Fibroblast of the conjunctiva (primary cell): Measurements from ENCODE around the gene MLXIPL.
"Not testable (repeated sequence)": the region's sequence is repeated elsewhere in the genome, so short reads cannot be mapped to it uniquely, and the experiment has no call there.

Source experiments
- DNase-seq: peaks from one replicate; pipeline ENCODE4 v3.0.0-alpha.2; 2010; ENCODE audit warnings: low read depth

The MLXIPL gene

DNA sequence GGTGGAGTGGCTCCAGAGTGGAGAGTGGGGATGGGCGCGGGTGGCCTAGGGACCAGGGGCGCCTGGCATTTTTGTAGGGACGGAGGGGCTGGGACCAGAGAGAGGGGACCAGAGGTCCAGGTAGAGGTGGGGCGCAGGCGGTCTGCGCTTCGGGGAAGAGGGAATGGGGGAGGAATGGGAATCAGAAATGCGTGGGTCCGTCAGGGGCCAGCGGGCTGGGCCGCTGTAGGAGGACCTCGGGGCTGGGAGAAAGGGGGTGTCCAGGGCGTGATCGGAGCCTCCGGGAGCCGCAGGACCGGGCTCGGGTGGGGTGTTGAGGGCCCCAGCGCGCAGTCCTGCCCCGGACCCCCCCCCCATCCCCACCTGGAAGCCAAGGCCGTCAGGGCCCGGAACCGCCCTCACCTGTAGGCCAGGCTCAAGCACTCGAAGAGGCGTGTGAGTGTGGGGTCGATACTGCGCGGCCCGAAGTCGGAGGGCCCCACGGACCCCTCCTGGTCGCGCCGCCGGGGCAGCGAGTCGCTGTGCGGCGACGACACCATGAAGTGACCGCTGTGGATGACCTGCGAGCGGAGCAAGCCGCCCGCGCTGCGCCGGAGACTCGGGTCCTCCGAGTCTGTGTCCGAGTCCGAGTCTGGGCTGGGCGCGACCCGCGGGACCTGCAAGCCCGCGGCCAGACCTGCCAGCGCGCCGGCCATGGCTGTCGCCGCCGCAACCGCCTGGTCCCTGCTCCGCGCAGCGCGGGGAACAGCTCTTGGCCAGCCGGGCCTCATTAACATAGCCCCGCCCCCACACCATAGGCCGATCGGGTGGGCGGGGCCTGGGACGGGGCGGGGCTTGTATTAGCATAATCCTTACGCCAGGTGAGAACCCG, at the start of gene MLXIPL:
MLXIPL (minus strand) TSS at position 725 of the 871 bp plus-strand sequence; CDS start at position 695, 30 bp downstream.
- DNase-seq = no peak

GRCh38 chr7:73671857-73672445, 47.6 kb upstream of the MLXIPL start:
- no peak for DNase-seq

DNA sequence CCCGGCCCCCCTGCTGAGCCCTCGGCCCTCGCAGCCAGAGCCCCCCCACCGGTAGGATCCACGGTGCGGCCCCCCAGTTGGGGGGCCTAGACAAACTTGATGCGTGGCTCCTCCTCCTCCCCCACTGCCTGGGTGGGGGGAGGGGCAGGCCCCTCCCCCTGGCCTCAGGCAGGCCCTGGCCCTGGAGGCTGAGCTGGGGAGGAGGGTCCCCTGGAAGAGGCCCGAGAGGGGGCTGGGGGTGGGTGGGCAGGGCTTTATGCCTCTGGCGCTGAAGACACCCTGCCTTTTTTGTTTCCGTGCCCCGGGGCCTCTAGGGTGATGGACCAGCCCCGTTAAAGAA, 47.0 kb upstream of the MLXIPL start:
- no peak for DNase-seq

- DNase-seq = no peak
Measured at GRCh38 chr7:73669858-73670385, 45.6 kb upstream of the MLXIPL start.

DNA sequence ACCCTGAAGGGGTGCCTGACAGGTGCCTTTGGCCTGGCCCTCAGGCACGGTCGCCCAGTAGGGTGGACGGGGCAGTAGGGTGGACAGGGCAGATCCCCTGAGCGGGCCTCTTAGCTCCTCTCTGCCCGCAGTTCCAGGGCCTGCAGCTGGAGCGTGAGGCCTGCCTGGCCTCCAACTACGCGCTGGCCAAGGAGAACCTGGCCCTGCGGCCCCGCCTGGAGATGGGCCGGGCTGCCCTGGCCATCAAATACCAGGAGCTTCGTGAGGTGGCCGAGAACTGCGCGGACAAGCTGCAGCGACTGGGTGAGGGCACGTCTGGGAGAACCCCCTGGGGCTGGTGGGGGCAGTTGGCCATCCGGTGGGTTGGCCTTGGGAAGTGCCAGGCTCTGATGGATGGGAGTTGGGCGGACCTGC, 45.0 kb upstream of the MLXIPL start:
- DNase-seq = no peak

- DNase-seq = no peak
Measured at GRCh38 chr7:73668886-73669230, 44.5 kb upstream of the MLXIPL start.

DNA sequence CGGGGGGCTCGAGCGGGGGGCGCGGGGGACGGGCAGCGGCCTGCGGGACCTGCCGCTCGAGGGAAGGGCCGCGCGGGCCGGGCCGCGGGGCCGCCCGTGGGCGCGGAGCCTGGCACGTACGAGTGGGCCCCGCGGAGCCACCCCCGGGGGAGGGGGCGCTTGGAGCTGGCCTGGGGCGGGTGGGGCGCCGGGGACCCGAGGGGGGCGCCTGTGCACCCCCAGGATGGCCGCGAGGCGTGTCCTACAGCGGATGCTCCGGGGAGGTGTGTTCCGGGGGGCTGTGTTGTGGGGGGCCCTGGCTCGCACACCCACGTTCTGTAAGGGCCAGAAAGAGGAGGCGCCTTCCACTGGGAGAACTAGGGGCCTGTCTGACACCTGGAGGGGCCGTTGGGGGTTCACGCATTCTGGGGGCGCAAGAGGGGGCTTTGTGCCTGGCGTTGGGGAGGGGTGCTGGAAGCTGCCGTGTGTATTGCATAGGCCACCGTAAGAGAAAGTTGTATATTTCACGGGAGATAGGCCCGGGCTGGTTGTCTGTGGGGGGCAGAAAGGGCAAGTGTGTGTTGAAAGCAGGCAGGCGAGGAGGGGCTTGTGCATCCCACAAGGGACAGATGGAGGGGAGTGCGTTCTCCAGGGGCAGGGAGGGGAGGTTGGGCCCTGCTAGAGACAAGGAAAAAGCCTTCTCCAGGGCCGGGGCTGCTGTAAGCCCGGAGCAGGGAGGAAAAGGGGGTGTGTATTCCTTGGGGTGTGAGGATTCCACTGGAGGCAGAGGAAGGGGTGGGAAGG, 44.0 kb upstream of the MLXIPL start:
- no peak for DNase-seq

- DNase-seq = peak; percentile 76
Measured at GRCh38 chr7:73667344-73668102, 43.2 kb upstream of the MLXIPL start, which contains the start of gene VPS37D. TSS of gene VPS37D (plus strand) at chr7:73667831. CDS start at chr7:73667959, 128 bp downstream.

DNA sequence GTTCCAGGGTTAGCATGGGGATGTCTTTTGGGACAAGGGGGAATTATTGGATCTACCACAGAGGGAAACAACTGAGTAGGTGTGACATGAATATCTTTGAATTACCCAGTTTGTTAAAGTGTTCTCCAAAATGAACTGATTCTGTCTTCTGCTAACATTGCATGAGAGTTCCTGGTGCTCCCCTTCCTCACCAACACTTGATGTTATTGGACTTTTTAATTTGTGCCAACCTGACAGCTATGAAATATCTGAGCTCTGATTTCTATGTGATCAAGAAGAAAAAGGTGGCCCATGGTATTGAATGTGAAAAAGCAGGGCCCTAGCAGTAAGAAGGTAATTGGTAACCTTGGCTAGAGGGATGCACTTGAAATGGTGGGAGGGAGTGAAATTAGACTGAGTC, 38.7 kb upstream of the MLXIPL start:
- no peak for DNase-seq

DNA sequence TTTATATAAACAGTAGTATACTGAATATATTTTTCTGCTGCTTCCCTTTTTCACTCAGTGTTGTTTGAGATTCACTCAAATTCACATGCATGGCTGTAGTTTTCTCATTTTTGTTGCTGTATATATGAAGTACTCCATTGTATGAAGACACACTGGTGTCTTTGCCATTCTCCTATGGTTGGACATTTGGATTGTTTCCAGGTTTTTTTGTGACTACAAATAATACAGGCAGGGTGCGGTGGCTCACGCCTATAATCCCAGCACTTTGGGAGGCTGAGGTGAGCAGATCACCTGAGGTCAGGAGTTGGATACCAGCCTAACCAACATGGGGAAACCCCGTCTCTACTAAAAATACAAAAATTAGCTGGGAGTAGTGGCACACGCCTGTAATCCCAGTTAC, 36.3 kb upstream of the MLXIPL start:
- not testable (repeated sequence) for DNase-seq

DNA sequence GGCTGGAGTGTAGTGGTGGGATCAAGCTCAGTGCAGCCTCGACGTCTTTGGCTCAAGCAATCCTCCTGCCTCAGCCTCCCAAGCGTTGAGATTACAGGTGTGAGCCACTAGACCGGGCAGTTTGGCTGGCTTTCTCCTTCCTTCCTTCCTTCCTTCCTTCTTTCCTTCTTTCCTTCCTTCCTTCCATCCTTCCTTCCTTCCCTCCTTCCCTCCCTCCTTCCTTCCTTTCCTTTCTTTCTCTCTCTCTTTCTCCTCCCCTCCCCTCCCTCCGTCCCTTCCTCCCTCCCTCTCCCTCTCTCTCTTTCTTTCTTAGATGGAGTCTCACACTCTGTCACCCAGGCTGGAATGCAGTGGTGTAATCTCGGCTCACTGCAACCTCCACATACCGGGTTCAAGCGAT, 35.7 kb upstream of the MLXIPL start:
- no peak for DNase-seq

GRCh38 chr7:73655309-73655708, 31.0 kb upstream of the MLXIPL start:
- DNase-seq = not testable (repeated sequence)

GRCh38 chr7:73652541-73652949, 28.2 kb upstream of the MLXIPL start:
- no peak for DNase-seq

DNA sequence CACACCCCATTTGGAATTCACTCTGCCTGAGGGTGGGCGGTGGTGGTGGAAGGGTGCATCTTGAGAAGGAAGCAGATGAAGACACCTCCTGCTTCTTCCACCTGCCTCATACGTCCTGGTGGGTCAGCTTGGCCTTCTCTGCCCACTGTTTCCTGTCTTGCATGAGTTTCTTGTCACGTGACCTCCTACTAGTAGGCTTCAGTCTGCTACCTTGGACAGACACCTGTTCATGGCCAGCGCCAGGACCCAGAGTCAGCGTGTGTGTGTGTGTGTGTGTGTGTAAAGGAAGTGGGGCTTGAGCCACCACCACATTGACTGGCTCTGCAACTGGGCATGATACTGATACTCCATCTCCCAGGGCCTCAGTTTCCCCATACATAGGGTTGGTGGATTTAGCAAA, 26.2 kb upstream of the MLXIPL start:
- DNase-seq = no peak

DNA sequence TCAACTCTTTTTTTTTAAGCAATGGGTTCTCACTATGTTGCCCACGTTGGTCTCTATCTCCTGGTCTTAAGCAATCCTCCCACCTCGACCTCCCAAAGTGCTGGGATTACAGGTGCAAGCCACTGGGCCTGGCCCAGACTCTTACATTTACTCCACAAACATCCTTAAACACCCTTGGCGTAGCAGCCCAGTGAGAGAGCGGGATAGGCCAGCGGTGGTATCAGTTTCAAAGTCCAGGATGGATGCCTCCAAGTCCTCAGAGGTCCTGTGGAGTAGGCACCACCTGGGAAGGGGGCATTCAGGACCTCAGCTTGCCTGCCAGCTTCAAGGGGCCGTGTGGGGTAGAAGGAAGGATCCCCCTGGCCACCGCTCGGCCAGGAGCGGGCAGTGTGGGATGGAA, 25.3 kb upstream of the MLXIPL start:
- no peak for DNase-seq

DNA sequence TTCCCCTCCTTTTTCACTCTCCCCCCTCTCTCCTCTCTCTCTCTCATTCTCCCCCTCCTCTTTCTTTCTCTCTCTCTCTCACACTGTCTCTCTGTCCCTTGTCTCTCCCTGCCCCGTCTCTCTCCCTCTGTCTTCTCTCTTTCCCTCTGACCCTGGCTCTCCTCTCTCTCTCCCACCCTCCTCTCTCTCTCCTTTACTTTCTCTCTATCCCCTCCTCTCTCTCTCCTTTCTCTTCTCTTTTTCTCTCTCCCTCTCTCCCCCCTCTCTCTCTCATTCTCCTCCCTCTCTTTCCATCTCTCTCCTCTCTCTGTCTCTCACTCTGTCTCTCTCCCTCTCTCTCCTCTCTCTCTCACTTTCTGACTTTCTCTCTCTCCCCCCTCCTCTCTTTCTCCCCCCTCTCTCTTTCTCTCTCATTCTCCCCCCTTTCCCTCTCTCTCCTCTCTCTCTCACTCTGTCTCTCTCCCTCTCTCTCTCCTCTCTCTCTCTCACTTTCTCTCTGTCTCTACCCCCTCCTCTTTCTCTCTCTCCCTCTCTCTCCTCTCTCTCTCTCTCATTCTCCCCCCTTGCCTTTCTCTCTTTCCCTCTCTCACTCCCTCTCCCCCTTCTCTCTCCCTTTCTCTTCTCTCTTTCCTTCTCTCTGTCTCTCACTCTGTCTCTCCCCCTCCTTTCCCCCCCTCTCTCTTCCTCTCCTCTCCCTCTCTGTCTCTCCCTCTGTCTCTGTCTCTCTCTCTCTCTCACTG, 24.4 kb upstream of the MLXIPL start:
- DNase-seq = no peak

DNA sequence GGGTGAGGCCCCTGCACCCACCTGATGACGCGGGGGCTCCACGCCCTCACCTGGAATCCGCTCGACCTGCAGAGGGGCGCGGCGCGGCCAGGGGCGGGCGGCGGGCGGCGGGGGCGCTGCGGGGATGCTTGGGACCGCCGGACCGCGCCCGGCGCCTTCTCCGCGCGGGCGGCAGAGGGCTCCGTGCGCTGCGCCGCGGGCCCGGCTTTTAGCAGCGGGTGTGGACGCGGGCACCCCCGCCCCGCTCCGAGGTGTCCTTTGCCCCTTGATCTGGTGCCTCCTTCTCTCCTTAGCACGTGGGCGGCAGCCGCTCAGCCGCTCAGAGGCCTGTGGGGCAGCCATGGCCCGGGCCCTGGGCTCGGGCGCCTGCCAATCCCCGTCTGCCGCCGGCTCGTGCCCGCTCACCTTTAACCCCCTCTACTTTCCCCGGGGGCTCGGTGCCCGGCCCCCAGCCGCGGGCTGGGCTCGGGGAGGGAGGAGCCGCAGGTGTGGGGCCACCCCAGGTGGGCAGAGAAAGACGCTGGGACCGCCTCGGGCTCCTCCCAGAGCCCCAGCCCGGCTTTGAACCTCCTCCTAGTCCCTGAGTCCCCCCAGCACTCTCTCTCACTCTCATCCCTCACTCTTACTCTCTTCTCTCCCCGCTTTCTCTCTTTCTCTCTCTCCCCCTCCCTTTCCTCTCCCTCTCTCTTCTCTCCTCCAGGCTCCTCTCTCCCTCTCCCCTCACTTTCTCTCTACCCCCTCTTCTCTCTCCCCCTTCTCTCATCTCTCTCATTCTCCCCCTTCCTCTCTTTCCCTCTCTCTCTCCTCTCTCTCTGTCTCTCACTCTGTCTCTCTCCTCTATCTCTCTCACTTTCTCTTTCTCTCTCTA, 23.6 kb upstream of the MLXIPL start:
- DNase-seq = no peak

GRCh38 chr7:73646785-73647724, 22.7 kb upstream of the MLXIPL start:
- no peak for DNase-seq

- DNase-seq = no peak
Measured at GRCh38 chr7:73645643-73646174, 21.4 kb upstream of the MLXIPL start.
